CD4-positive, alpha-beta T cell treated with Interleukin-15 for 1 hour (primary cell): ENCODE results near the gene EIF3M.
"Not testable (repeated sequence)": the region's sequence is repeated elsewhere in the genome, so short reads cannot be mapped to it uniquely, and the experiment has no call there.

Source experiments
- DNase-seq: peaks from one replicate; pipeline ENCODE4 v3.0.0-alpha.2; 2020

Gene EIF3M

DNA sequence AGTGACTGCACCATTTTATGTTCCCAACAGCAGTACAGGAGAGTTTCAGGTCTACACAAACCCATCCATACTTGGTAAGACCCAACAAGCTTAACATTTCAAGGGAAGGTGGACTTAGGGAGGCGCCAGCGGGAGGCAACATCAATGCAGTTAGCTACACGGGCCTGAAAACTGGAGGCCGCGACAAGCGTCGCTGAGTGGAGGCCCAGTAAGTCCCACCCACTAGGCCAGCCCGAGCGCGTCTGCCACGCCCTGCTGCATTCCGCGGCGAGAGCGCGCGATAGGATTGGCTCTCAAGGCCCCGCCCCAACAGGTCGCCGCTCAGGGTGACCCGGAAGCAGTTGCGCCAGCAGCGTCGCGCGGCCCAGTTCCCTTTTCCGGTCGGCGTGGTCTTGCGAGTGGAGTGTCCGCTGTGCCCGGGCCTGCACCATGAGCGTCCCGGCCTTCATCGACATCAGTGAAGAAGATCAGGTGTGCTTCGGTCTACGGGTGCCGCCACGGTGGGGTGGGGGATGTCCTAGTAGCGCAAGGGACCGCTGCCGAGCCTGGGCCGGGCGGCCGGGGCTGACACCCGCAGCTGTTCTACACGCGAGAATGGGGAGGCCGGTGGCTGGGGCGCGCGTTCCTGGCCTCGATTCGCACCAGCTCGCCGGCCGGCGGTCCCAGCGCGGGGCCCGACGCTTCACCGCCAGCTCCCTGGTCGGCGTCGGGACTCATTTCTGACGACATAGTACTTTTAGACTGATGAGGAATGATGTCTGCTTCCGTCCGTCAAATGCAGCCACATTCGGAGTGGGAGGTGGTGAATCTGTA, at the start of gene EIF3M:
TSS of gene EIF3M (plus strand) at position 373 of the 813 bp plus-strand sequence. CDS start at position 430, 57 bp downstream.
- DNase-seq: peak; percentile 96

DNA sequence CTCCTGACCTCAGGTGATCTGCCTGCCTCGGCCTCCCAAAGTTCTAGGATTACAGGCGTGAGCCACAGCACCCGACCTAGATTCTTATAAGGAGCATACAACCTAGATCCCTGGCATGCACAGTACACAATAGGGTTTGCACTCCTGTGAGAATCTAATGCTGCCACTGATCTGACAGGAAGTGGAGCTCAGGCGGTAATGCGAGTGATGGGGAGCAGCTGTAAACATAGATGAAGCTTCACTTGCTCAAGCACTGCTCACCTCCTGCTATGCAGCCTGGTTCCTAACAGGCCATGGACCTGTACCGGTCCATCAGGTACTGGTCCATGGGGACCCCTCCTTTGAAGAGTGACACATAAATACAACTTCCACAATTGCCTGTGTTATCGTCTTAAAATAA, 44.8 kb upstream of the EIF3M start:
- no peak for DNase-seq

DNA sequence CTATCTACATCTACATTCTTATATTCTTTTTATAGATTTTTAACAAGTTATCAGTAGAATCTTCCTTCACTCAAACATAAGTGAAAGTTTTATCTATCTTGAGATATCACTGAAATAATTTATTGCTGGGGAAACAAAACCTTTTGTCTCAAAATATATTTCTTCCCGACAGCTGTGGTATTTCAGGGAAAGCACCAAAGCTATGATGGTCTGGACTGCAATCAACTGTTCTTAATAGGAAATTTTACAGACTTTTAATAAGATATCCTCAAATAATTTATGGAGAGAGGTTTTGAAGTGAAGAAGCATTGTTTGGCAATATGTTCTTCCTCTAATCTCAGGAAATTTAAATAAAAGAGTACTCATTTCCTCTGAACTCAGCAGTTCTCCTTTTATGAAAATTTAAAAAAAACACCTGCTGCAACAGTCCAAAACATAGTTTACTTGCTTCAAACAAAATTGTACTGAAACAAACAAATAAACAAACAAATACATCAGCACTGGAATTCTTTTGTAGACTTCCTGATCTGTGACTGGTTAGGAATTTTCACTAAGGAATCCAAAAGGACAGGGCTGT, 33.9 kb upstream of the EIF3M start:
- no peak for DNase-seq

GRCh38 chr11:32550207-32550606, 33.4 kb upstream of the EIF3M start:
- DNase-seq: no peak

DNA sequence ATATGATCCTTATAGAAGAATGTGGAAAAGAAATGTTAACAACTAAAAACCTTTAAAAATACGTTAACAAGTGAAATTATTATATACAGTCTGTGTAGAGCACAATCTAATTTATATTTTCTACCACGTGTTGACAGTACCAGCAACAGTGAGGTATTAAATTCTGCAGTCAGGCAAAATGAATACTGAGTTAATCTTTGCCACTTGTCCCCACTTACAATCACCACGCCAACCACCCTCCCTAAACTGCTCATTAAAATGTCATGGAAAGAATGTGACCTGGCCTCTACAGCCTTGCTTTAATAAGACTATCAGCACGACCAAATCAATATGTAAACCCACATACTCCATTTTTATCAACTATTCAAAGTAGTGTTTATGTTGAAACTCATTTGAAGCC, 28.5 kb upstream of the EIF3M start:
- DNase-seq: no peak

- DNase-seq: no peak
Measured at GRCh38 chr11:32555895-32556294, 27.7 kb upstream of the EIF3M start.

DNA sequence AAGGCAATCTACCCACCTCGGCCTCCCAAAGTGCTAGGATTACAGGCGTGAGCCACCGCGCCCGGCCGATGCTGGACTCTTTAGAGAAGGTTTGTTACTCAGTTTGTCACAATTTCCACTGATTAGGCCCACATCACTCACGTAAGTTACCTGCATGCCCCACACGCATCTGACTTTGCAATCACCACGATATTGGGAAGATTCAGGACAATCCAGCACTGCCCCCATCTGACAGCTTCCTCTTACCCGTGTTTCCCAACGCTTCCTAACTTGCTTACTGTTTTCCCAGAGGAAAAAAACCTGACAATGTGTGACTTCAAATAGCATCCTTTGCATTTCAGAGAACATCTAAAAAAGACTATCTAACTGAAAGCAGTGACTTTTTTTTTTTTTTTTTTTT, 21.8 kb upstream of the EIF3M start:
- no peak for DNase-seq

GRCh38 chr11:32562839-32563599, 20.6 kb upstream of the EIF3M start:
- DNase-seq: no peak

- DNase-seq: no peak
Measured at GRCh38 chr11:32563600-32563959, 20.1 kb upstream of the EIF3M start.

DNA sequence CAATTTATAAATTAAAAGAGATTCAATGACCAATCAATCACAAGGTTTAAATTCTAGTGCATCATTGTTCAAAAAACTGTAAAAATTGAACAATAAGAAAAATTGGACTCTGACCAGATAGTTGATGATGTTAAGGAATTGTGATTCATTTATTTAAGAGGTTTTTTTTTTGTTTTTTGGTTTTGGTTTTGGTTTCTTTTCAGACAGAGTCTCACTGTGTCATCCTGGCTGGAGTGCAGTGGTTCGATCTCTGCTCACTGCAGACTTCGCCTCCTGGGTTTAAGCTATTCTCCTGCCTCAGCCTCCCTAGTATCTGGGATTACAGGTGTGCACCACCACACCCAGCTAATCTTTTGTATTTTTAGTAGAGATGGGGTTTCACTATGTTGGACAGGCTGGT, 17.1 kb upstream of the EIF3M start:
- no peak for DNase-seq

DNA sequence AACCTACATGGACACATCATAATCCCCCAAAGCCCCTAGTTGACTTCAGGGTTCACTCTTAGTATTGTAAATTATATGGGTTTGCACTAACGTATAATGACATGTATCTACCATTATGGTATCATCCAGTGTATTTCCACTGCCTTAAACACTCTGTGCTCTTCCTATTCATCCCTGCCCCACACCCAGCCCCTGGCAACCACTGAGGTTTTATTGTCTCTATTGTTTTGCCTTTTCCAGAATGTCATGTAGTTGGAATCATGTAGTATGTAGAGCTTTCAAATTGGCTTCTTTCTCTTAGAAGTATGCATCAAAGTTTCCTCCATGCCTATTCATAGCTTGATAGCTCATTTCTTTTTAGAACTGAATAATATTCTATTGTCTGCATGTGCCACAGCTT, 16.5 kb upstream of the EIF3M start:
- no peak for DNase-seq

DNA sequence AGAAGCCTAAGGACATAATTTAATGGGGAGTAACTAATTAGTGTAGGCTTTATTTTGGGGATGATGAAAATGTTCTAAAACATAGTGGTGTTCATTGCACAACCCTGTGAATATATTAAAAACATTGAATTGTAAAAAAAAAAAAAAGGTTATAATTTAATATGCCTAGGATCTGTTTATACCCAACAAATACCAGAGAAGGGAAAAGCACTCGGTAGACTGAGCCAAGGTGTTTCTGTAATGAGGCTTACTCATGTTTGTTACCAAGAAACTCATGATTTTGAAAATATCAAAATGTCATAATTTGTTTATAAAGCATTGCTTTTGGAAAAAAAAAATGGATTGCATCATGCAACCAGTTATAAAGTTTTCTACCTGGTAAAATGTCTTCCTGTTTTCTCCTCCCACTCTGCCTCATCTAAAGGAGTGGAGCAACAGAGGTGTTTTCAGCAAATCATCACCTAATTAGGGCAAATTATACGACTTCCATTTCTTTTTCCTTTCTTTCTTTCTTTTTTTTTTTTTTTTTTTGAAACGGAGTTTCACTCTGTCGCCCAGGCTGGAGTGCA, 14.2 kb upstream of the EIF3M start:
- DNase-seq: no peak

GRCh38 chr11:32571039-32571438, 12.6 kb upstream of the EIF3M start:
- no peak for DNase-seq

GRCh38 chr11:32573228-32573627, 10.4 kb upstream of the EIF3M start:
- DNase-seq: no peak

GRCh38 chr11:32574421-32574820, 9.2 kb upstream of the EIF3M start:
- DNase-seq: no peak

DNA sequence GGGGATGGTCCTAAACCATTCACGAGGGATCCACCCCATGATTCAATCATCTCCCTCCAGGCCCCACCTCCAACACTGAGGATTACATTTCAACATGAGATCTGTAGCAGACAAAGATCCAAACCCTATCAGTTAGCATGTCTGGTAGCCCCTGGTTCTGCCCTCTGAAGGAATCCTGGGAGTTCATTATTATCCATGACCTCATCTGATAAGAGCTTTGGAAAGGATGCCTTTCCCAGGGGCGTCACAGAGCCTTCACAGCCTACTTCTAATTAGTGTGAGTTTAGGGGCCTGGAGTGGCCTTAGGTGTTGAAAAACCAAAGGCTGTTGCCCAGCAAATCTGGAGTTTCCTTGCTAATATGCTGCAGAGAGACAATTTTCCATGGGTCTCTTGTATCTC, 8.6 kb upstream of the EIF3M start:
- DNase-seq: no peak

- DNase-seq: no peak
Measured at GRCh38 chr11:32576456-32576855, 7.2 kb upstream of the EIF3M start.

- no peak for DNase-seq
Measured at GRCh38 chr11:32580967-32581366, 2.7 kb upstream of the EIF3M start.

- no peak for DNase-seq
Measured at GRCh38 chr11:32581556-32581955, 2.1 kb upstream of the EIF3M start.

DNA sequence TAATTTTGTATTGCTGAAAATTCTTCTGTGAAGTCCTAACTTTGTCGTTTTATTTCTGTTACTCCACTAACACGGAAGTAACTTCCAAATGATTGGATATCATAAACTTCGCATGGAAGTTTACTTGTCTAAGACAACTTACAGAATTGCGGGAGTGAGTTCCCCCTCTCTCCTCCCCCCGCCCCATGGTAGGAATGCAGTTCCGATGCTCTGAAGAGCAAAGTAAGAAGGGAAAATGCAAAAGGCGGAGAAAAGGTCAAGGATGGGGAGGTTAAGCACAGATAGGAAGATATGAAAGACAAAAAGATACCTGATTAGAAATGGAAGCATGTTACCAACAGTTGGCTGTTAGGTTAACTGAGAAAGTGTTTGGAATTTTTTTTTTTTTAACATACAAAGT, 1.3 kb downstream of the EIF3M start:
- DNase-seq: no peak

DNA sequence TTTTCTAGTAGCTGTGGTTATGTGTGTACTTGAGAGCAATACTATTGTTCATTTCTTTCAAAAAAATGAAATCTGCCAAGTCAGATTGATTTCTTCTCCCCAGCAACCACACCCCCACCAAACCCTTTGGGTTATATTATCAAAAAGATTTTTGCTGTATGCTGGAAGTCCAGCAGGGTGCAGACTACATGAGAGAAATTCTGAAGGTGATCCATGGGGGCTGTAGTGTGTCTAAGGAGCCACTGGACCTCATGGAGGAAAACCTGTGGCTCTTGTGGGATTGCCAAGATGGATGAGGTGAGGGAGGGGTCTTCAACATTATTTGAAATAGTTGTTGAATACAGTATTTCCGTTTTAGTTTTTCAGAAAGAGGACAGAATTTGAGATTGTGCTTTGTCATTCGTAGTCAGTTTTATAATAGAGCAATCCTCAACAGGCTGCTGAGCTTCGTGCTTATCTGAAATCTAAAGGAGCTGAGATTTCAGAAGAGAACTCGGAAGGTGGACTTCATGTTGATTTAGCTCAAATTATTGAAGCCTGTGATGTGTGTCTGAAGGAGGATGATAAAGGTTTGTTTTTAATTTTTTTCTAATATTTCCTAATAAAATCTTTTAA, 3.1 kb downstream of the EIF3M start:
- DNase-seq: no peak

GRCh38 chr11:32594272-32594671, 10.6 kb downstream of the EIF3M start:
- DNase-seq: no peak

DNA sequence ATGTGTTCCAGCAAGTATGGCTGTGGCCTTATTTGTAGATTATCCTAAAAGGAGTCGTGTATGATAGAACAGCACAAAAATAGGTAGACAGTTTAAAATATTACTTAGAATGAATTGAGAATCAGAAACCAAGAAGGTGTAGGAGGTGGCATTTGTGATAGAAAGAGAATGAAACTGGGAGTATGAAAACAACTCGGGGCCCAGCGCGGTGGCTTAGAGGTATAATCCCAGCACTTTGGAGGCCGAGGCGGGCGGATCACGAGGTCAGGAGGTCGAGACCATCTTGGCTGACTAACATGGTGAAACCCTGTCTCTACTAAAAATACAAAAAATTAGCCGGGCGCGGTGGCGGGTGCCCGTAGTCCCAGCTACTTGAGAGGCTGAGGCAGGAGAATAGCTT, 12.5 kb downstream of the EIF3M start:
- DNase-seq: not testable (repeated sequence)
